Activated naive CD8-positive, alpha-beta T cell treated with anti-CD3 and anti-CD28 coated beads, Interleukin-2, amount 50 U/mL, for 24 hours (primary cell): Measurements from ENCODE around the gene SORCS1.

ENCODE experiments used
- ATAC-seq: fragments of 150-1000 bp; cut with Tn5 transposase; one replicate; pipeline ENCODE4 v1.10.0; 2021
- DNase-seq: peaks from one replicate; pipeline ENCODE4 v3.0.0; 2021
- H3K27ac Mint-ChIP-seq: one replicate; pipeline ENCODE4 v1.8.0; 2021; ENCODE audit warnings: mild to moderate bottlenecking, mixed read lengths
- H3K27me3 Mint-ChIP-seq: one replicate; pipeline ENCODE4 v1.8.0; 2021; ENCODE audit warnings: mixed read lengths
- H3K36me3 Mint-ChIP-seq: one replicate; pipeline ENCODE4 v1.8.0; 2021; ENCODE audit warnings: low read depth, mixed read lengths
- H3K4me1 Mint-ChIP-seq: one replicate; pipeline ENCODE4 v1.8.0; 2021; ENCODE audit warnings: mixed read lengths
- H3K4me3 Mint-ChIP-seq: one replicate; pipeline ENCODE4 v1.8.0; 2021; ENCODE audit warnings: mild to moderate bottlenecking, moderate library complexity, mixed read lengths
- H3K9me3 Mint-ChIP-seq: one replicate; pipeline ENCODE4 v1.8.0; 2021; ENCODE audit warnings: mixed read lengths

The SORCS1 gene

DNA sequence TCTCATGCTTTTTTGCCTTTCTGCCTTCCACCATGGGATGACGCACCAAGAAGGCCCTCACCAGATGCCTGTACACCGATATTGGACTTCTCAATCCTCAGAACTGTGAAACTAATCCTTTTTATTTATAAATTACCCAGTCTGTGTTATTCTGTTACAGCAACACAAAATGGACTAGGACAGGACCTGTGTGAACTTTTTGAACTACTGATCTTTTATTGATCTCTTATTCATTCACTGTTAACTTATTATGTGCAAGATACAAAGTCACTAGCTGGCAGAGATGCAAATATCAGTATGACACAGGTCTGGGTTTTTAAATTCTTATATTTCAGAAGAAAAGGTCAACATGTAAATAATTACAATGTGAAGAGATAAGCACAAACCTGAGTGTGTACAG, 635.8 kb downstream of the SORCS1 start:
- Mint-ChIP-seq H3K27me3 (no peaks in the 10 kb centered on the region), H3K27ac (no peak overlapping the region), H3K4me1 (no peaks in the 10 kb centered on the region), H3K9me3 (peaks cover 4% of the 10 kb centered on the region), H3K36me3 (no peaks in the 10 kb centered on the region), H3K4me3 (no peak overlapping the region)
- no peak for ATAC-seq
- no peak for DNase-seq

GRCh38 chr10:106525835-106526234, 638.7 kb downstream of the SORCS1 start:
- H3K27ac Mint-ChIP-seq, result no peak overlapping the region

More at GRCh38 chr10:106525835-106526234, 638.7 kb downstream of the SORCS1 start:
- no peaks in the 10 kb centered on the region for H3K27me3 Mint-ChIP-seq
- no peaks in the 10 kb centered on the region for H3K4me1 Mint-ChIP-seq
- H3K4me3 Mint-ChIP-seq, result no peak overlapping the region
- H3K36me3 Mint-ChIP-seq, result no peaks in the 10 kb centered on the region
- no peak for ATAC-seq
- H3K9me3 Mint-ChIP-seq, result peaks cover 4% of the 10 kb centered on the region
- no peak for DNase-seq
